K562 (cell line): ENCODE measurements around the gene POM121C. TPM values are rescaled to one million over a fixed set of nuclear protein-coding genes. Genes with fewer than 3 reads are reported as not detected.
A peak's percentile ranks its signal among the peaks of the same experiment; 100 is the strongest.

Experiments used
- CEBPB ChIP-seq: fragments of 450-650 bp; IDR thresholded peaks from 2 replicates; pipeline ENCODE4 v1.6.1; 2016; ENCODE audit warnings: missing genetic modification characterization, missing compliant biosample characterization
- EP300 ChIP-seq: IDR thresholded peaks from 2 replicates; pipeline ENCODE4 v1.6.1; 2012; ENCODE audit warnings: low read length, improper control_type of control experiment
- FOXA3 ChIP-seq, 2 experiments: fragments of 450-650 bp in 1 of 2; sonication (generic) in 1 of 2; formaldehyde crosslinking; IDR thresholded peaks in 1 of 2; conservative IDR thresholded peaks in 1 of 2; 2 replicates each; pipeline versions ENCODE4 v1.4.0 to v1.8.0; 2020 to 2022; ENCODE audit warnings: mild to moderate bottlenecking in 2 of 2, missing genetic modification reagents in 1 of 2
- GTF2E2 ChIP-seq: fragments of 200-800 bp; sonication (Bioruptor generic); IDR thresholded peaks from 2 replicates; pipeline ENCODE4 v1.6.1; 2016; ENCODE audit warnings: missing genetic modification characterization, missing compliant biosample characterization
- HBP1 ChIP-seq: fragments of 450-650 bp; formaldehyde crosslinking; IDR thresholded peaks from 2 replicates; pipeline ENCODE4 v1.4.0; 2022; ENCODE audit warnings: missing genetic modification characterization
- HEY1 ChIP-seq: fragments of 250-450 bp; sonication (Bioruptor Pico); IDR thresholded peaks from 2 replicates; pipeline ENCODE4 v1.5.0; 2020; ENCODE audit warnings: mild to moderate bottlenecking, moderate library complexity, borderline replicate concordance
- HLTF ChIP-seq: fragments of 450-650 bp; IDR thresholded peaks from 2 replicates; pipeline ENCODE4 v1.6.1; 2016
- ILF3 ChIP-seq: fragments of 450-650 bp; IDR thresholded peaks from 2 replicates; pipeline ENCODE4 v1.6.1; 2018; ENCODE audit warnings: antibody characterized with exemption, mild to moderate bottlenecking, moderate library complexity, borderline replicate concordance
- KDM1A ChIP-seq, 2 experiments: fragments of 450-650 bp; IDR thresholded peaks; 2 replicates each; pipeline ENCODE4 v1.6.1; 2016; ENCODE audit warnings: mild to moderate bottlenecking in 2 of 2
- NFYB ChIP-seq: IDR thresholded peaks from 2 replicates; pipeline ENCODE4 v1.6.1; 2011; ENCODE audit warnings: mild to moderate bottlenecking, moderate library complexity; ENCODE audit not compliant: insufficient read length; ENCODE audit errors: extremely low read depth
- NRF1 ChIP-seq, 2 experiments: fragments of 450-650 bp; IDR thresholded peaks in 1 of 2; conservative IDR thresholded peaks in 1 of 2; 2 replicates each; pipeline ENCODE4 v1.6.1; 2014; ENCODE audit warnings: mild to moderate bottlenecking in 2 of 2
- PHB ChIP-seq: fragments of 250-450 bp; sonication (Bioruptor Pico); IDR thresholded peaks from 2 replicates; pipeline ENCODE4 v1.5.0; 2021
- PKNOX1 ChIP-seq: fragments of 450-650 bp; IDR thresholded peaks from 2 replicates; pipeline ENCODE4 v1.6.1; 2016
- POLR3A ChIP-seq: IDR thresholded peaks from 2 replicates; pipeline ENCODE4 v1.6.1; 2011; ENCODE audit warnings: borderline replicate concordance, mild to moderate bottlenecking, moderate library complexity; ENCODE audit not compliant: insufficient read length, insufficient read depth; ENCODE audit errors: extremely low read depth
- PPARD ChIP-seq: fragments of 250-450 bp; sonication (Bioruptor Pico); IDR thresholded peaks from 2 replicates; pipeline ENCODE4 v1.8.0; 2022; ENCODE audit warnings: inconsistent platforms, mild to moderate bottlenecking, moderate library complexity
- PRMT5 ChIP-seq: sonication (generic); formaldehyde crosslinking; IDR thresholded peaks from 2 replicates; pipeline ENCODE4 v1.5.0; 2020; ENCODE audit warnings: missing genetic modification reagents
- PTTG1 ChIP-seq: fragments of 450-650 bp; IDR thresholded peaks from 2 replicates; pipeline ENCODE4 v1.6.1; 2016; ENCODE audit warnings: low read depth, mild to moderate bottlenecking, missing genetic modification characterization, missing compliant biosample characterization
- ZNF140 ChIP-seq: fragments of 250-450 bp; sonication (Bioruptor Pico); IDR thresholded peaks from 2 replicates; pipeline ENCODE4 v1.8.0; 2021; ENCODE audit warnings: moderate library complexity, mild to moderate bottlenecking, inconsistent platforms
- ZNF717 ChIP-seq: fragments of 250-450 bp; sonication (Bioruptor Pico); IDR thresholded peaks from 2 replicates; pipeline ENCODE4 v1.5.0; 2021
- polyA plus RNA-seq, 8 experiments: library from polyadenylated mRNA; depleted of rRNA in 4 of 8; stranded (reverse) in 5 of 8; unstranded in 3 of 8; fragments of >200 nt; fragmentation: Nextera tagmentation in 2 of 8; fragmentation: Illumina TruSeq in 1 of 8; extraction: Ambion mirVana in 2 of 8; extraction: Trizol in 1 of 8; gene quantifications; 2 replicates each; pipeline versions ENCODE4 v1.2.1 to v1.2.3, GENCODE V29; 2011 to 2014; ENCODE audit warnings: inconsistent platforms in 1 of 8, missing spikeins in 1 of 8
- total RNA-seq, 7 experiments: library from RNA; depleted of rRNA in 6 of 7; stranded (reverse); fragments of >200 nt in 6 of 7; fragmentation: Illumina TruSeq in 2 of 7; extraction: Trizol in 2 of 7; gene quantifications; 2 replicates each; pipeline versions ENCODE4 v1.2.1 to v1.2.3, GENCODE V29; 2011 to 2021; ENCODE audit warnings: low replicate concordance in 1 of 7
- TF ChIP-seq, protein P1 (sequence below): IDR thresholded peaks from 2 replicates; pipeline ENCODE4 v1.6.1; 2012; ENCODE audit warnings: low read depth, low read length, improper control_type of control experiment, borderline replicate concordance
- TF ChIP-seq, protein P2 (sequence below), 2 experiments: IDR thresholded peaks in 1 of 2; conservative IDR thresholded peaks in 1 of 2; 2 replicates each; pipeline ENCODE4 v1.6.1; 2016; ENCODE audit warnings: low read depth in 2 of 2, mild to moderate bottlenecking in 1 of 2, missing compliant biosample characterization in 1 of 2, missing genetic modification characterization in 1 of 2, moderate library complexity in 1 of 2

POM121C gene
- total and polyA plus RNA-seq, 9 of the 15 experiments (the other 6 are each of a cell fraction or from before 2014, with no cell fraction given), result 7.1 to 119 (median 21.4) TPM

- TF ChIP-seq HBP1 (0 out of 2 replicates have a peak, but pooled peaks have one; percentile 22), PKNOX1 (peak; percentile 93), GTF2E2 (tag) (no peak), KDM1A (IDR thresholded peaks at IDR 0.05) (0 out of 4 replicates have a peak, but pooled peaks of 1 of the 2 experiments have one; percentile 11), HEY1 (CRISPR knock-in tag) (no peak), PTTG1 (no peak), PHB (CRISPR knock-in tag) (no peak), FOXA3 (CRISPR knock-in tag; conservative IDR thresholded peaks at IDR 0.05 in 1 of 2, IDR thresholded peaks at IDR 0.05 in 1 of 2) (peak in 1 of 2 experiments; percentile 62; a peak in 1 of 4 replicates), ZNF140 (CRISPR knock-in tag) (no peak), ZNF717 (CRISPR knock-in tag) (no peak), CEBPB (tag) (peak; percentile 72; the same call in 1 of the 2 replicates), PPARD (CRISPR knock-in tag) (no peak), NRF1 (conservative IDR thresholded peaks at IDR 0.05 in 1 of 2, IDR thresholded peaks at IDR 0.05 in 1 of 2) (0 out of 4 replicates have a peak, but pooled peaks of 1 of the 2 experiments have one; percentile 21), EP300 (peak; percentile 54; the same call in 1 of the 2 replicates), PRMT5 (CRISPR knock-in tag) (no peak), HLTF (no peak), ILF3 (no peak), NFYB (no peak), POLR3A (no peak)
- TF ChIP-seq, protein P1, sequence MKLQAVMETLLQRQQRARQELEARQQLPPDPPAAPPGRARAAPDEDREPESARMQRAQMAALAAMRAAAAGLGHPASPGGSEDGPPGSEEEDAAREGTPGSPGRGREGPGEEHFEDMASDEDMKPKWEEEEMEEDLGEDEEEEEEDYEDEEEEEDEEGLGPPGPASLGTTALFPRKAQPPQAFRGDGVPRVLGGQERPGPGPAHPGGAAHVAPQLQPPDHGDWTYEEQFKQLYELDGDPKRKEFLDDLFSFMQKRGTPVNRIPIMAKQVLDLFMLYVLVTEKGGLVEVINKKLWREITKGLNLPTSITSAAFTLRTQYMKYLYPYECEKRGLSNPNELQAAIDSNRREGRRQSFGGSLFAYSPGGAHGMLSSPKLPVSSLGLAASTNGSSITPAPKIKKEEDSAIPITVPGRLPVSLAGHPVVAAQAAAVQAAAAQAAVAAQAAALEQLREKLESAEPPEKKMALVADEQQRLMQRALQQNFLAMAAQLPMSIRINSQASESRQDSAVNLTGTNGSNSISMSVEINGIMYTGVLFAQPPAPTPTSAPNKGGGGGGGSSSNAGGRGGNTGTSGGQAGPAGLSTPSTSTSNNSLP, result peak; percentile 25; the same call in 1 of the 2 replicates
- TF ChIP-seq, protein P2, sequence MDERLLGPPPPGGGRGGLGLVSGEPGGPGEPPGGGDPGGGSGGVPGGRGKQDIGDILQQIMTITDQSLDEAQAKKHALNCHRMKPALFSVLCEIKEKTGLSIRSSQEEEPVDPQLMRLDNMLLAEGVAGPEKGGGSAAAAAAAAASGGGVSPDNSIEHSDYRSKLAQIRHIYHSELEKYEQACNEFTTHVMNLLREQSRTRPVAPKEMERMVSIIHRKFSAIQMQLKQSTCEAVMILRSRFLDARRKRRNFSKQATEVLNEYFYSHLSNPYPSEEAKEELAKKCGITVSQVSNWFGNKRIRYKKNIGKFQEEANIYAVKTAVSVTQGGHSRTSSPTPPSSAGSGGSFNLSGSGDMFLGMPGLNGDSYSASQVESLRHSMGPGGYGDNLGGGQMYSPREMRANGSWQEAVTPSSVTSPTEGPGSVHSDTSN (CRISPR knock-in tag; IDR thresholded peaks at IDR 0.05; ENCODE audit: low read depth), result 0 out of 2 replicates have a peak, but pooled peaks have one; percentile 21
- TF ChIP-seq, protein P2 (tag; conservative IDR thresholded peaks at IDR 0.05; ENCODE audit: low read depth), result peak; percentile 65; the same call in 1 of the 2 replicates
Measured at GRCh38 chr7:75534727-75535307, 48.7 kb upstream of the POM121C start (continued).
